GM18502 (cell line): Measurements from ENCODE around the gene SDK1.

ENCODE experiments used
- ATAC-seq: cut with Tn5 transposase; IDR thresholded peaks from one replicate; pipeline ENCODE4 v1.9.1; 2021; ENCODE audit warnings: mild to moderate bottlenecking; ENCODE audit not compliant: unreplicated experiment, poor library complexity

SDK1 gene

GRCh38 chr7:4018601-4019316 is 717.7 kb downstream of the SDK1 start:
- no peak for ATAC-seq

- no peak for ATAC-seq
Measured at GRCh38 chr7:4020086-4020485, 719.0 kb downstream of the SDK1 start.

- ATAC-seq: no peak
Measured at GRCh38 chr7:4021413-4021812, 720.4 kb downstream of the SDK1 start.

GRCh38 chr7:4022265-4022664 is 721.2 kb downstream of the SDK1 start:
- no peak for ATAC-seq

- ATAC-seq: no peak
Measured at GRCh38 chr7:4023502-4023901, 722.5 kb downstream of the SDK1 start.

- ATAC-seq: no peak
Measured at GRCh38 chr7:4024133-4024532, 723.1 kb downstream of the SDK1 start.

GRCh38 chr7:4024806-4025205 is 723.8 kb downstream of the SDK1 start:
- ATAC-seq: no peak

- no peak for ATAC-seq
Measured at GRCh38 chr7:4025210-4025609, 724.2 kb downstream of the SDK1 start.

GRCh38 chr7:4025694-4026615 is 724.9 kb downstream of the SDK1 start:
- no peak for ATAC-seq

- no peak for ATAC-seq
Measured at GRCh38 chr7:4026941-4027486, 726.0 kb downstream of the SDK1 start.

GRCh38 chr7:4028221-4028620 is 727.2 kb downstream of the SDK1 start:
- no peak for ATAC-seq

- ATAC-seq: no peak
Measured at GRCh38 chr7:4029941-4030340, 728.9 kb downstream of the SDK1 start.

GRCh38 chr7:4030346-4030950 is 729.4 kb downstream of the SDK1 start:
- no peak for ATAC-seq

GRCh38 chr7:4033996-4034395 is 732.9 kb downstream of the SDK1 start:
- no peak for ATAC-seq

GRCh38 chr7:4037308-4037707 is 736.3 kb downstream of the SDK1 start:
- no peak for ATAC-seq

- ATAC-seq: no peak
Measured at GRCh38 chr7:4037877-4038276, 736.8 kb downstream of the SDK1 start.

GRCh38 chr7:4040109-4040928 is 739.3 kb downstream of the SDK1 start:
- no peak for ATAC-seq

- no peak for ATAC-seq
Measured at GRCh38 chr7:4042402-4043045, 741.5 kb downstream of the SDK1 start.

- no peak for ATAC-seq
Measured at GRCh38 chr7:4043988-4044387, 742.9 kb downstream of the SDK1 start.

- ATAC-seq: no peak
Measured at GRCh38 chr7:4045450-4045849, 744.4 kb downstream of the SDK1 start.
